Activated B cell treated with CpG ODN at 0.5 μM for 24 hours (primary cell): ENCODE results near the gene XRN2. TPM values are rescaled to one million over a fixed set of nuclear protein-coding genes. Genes with fewer than 3 reads are reported as not detected.

Source experiments
- ATAC-seq: fragments of 200-7000 bp; cut with Tn5 transposase; one replicate; pipeline ENCODE4 v1.10.0; 2021; ENCODE audit warnings: low read depth, mild to moderate bottlenecking, moderate library complexity
- CTCF ChIA-PET: fragments of 350-600 bp; sonication (Branson Sonifier 250); formaldehyde crosslinking; loops from one replicate; lab custom pipeline; 2021; ENCODE audit warnings: antibody characterized with exemption; lab: Charles Lee
- POLR2A ChIA-PET: fragments of 350-600 bp; sonication (Branson Sonifier 250); formaldehyde crosslinking; loops from one replicate; lab custom pipeline; 2021; ENCODE audit warnings: antibody characterized with exemption; lab: Charles Lee
- DNase-seq: peaks from one replicate; pipeline ENCODE4 v3.0.0; 2022
- H3K27ac Mint-ChIP-seq: one replicate; pipeline ENCODE4 v1.8.0; 2020; ENCODE audit warnings: mixed read lengths
- H3K27me3 Mint-ChIP-seq: one replicate; pipeline ENCODE4 v1.8.0; 2021; ENCODE audit warnings: mixed read lengths
- H3K36me3 Mint-ChIP-seq: one replicate; pipeline ENCODE4 v1.8.0; 2021; ENCODE audit warnings: low read depth, mixed read lengths
- H3K4me1 Mint-ChIP-seq: one replicate; pipeline ENCODE4 v1.8.0; 2021; ENCODE audit warnings: mixed read lengths
- H3K4me3 Mint-ChIP-seq: one replicate; pipeline ENCODE4 v1.8.0; 2020; ENCODE audit warnings: mild to moderate bottlenecking, mixed read lengths
- H3K9me3 Mint-ChIP-seq: one replicate; pipeline ENCODE4 v1.8.0; 2020; ENCODE audit warnings: mixed read lengths
- intact Hi-C: fragments of 100-400 bp; cut with micrococcal nuclease; formaldehyde crosslinking; loops from one replicate; pipeline ENCODE4 v1.15.1; 2024
- total RNA-seq: library from RNA; stranded (reverse); gene quantifications from 2 replicates; pipeline ENCODE4 v1.2.3, GENCODE V29; 2022
- TF ChIP-seq, protein P1 (sequence below): fragments of 200-600 bp; IDR thresholded peaks from one replicate; pipeline ENCODE4 v1.8.0; 2022; ENCODE audit warnings: antibody characterized with exemption, mild to moderate bottlenecking

XRN2 gene
- total RNA-seq, 1 donor from 2014 or later = 61.0 TPM

DNA sequence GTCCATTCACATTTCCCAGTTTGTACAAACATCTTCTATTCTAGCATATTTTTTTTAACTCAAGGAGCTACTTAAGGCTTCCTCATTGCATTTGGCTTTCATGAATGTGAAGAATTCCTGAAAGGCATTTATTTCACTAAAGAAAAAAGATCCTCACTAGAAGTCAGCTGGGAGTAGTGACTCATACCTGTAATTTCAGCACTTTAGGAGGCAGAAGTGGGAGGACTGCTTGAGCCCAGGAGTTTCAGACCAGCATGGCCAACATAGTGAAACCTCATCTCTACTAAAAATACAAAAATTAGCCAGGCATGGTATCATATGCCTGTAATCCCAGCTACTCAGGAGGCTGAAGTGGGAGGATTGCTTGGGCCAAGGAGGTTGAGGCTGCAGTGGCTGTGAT is 30.9 kb upstream of the XRN2 start:
- POLR2A ChIA-PET = no interaction called here
- peaks cover 9% of the 10 kb centered on the region for H3K27me3 Mint-ChIP-seq

GRCh38 chr20:21272679-21273078 is 30.5 kb upstream of the XRN2 start:
- H3K9me3 Mint-ChIP-seq = no peaks in the 10 kb centered on the region
- intact Hi-C loops = no loop called here
- H3K27ac Mint-ChIP-seq = no peak overlapping the region
- no peak overlapping the region for H3K4me3 Mint-ChIP-seq
- H3K4me1 Mint-ChIP-seq = no peaks in the 10 kb centered on the region
- H3K36me3 Mint-ChIP-seq = no peaks in the 10 kb centered on the region
- TF ChIP-seq, protein P1, sequence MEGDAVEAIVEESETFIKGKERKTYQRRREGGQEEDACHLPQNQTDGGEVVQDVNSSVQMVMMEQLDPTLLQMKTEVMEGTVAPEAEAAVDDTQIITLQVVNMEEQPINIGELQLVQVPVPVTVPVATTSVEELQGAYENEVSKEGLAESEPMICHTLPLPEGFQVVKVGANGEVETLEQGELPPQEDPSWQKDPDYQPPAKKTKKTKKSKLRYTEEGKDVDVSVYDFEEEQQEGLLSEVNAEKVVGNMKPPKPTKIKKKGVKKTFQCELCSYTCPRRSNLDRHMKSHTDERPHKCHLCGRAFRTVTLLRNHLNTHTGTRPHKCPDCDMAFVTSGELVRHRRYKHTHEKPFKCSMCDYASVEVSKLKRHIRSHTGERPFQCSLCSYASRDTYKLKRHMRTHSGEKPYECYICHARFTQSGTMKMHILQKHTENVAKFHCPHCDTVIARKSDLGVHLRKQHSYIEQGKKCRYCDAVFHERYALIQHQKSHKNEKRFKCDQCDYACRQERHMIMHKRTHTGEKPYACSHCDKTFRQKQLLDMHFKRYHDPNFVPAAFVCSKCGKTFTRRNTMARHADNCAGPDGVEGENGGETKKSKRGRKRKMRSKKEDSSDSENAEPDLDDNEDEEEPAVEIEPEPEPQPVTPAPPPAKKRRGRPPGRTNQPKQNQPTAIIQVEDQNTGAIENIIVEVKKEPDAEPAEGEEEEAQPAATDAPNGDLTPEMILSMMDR = no peak
- no peak for ATAC-seq
- peaks cover 9% of the 10 kb centered on the region for H3K27me3 Mint-ChIP-seq
- no peak for DNase-seq
- CTCF ChIA-PET = no interaction called here
- POLR2A ChIA-PET = no interaction called here

More for the DNA sequence above, 30.9 kb upstream of the XRN2 start:
- H3K36me3 Mint-ChIP-seq = no peaks in the 10 kb centered on the region
- no peak overlapping the region for H3K4me3 Mint-ChIP-seq
- CTCF ChIA-PET = no interaction called here
- H3K4me1 Mint-ChIP-seq = no peaks in the 10 kb centered on the region
- intact Hi-C loops = no loop called here
- no peaks in the 10 kb centered on the region for H3K9me3 Mint-ChIP-seq
- DNase-seq (no peak), ATAC-seq (no peak)
- TF ChIP-seq, protein P1 = no peak
- no peak overlapping the region for H3K27ac Mint-ChIP-seq

DNA sequence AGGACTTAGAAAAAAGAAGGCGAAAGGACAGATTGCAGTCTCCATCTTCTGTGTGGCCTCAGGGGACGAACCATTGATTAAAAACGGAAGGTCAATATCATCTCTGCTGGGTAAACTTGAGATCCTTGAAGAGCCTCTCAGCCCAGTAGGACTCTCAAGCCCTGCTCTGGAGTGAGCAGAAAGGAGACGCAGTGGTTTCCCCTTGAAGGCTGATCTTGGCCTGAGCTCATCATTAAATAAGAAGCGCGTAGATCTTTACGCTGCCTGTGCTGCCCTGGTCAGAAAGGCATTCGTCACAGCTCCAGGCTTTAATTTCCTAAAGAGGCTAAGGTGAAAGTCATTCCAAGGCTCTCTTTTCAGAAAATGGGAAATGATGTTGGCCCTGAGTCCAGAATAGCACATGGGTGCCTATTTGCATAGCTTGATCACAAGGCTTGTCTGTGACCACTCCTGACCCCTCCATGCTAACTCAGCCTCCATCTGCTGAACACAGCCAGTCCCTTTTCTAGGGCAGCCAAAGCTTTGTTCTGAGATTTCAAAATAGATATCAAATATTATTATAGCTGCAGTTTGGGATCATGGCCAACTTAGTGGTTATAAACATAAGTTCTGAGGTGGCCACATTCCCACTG is 29.3 kb upstream of the XRN2 start:
- TF ChIP-seq, protein P1 = no peak
- H3K9me3 Mint-ChIP-seq = no peaks in the 10 kb centered on the region
- H3K4me3 Mint-ChIP-seq = no peak overlapping the region
- DNase-seq (no peak), ATAC-seq (no peak)
- ChIA-PET CTCF (no interaction called here), POLR2A (no interaction called here)
- peaks cover 9% of the 10 kb centered on the region for H3K27me3 Mint-ChIP-seq
- no peaks in the 10 kb centered on the region for H3K36me3 Mint-ChIP-seq
- H3K27ac Mint-ChIP-seq = no peak overlapping the region
- no peaks in the 10 kb centered on the region for H3K4me1 Mint-ChIP-seq
- intact Hi-C loops = no loop called here

GRCh38 chr20:21278829-21279228 is 24.3 kb upstream of the XRN2 start:
- intact Hi-C loops = no loop called here
- no peaks in the 10 kb centered on the region for H3K36me3 Mint-ChIP-seq
- ChIA-PET POLR2A (no interaction called here), CTCF (no interaction called here)
- no peak overlapping the region for H3K4me3 Mint-ChIP-seq
- no peaks in the 10 kb centered on the region for H3K4me1 Mint-ChIP-seq
- no peak for ATAC-seq
- peaks cover 6% of the 10 kb centered on the region for H3K27me3 Mint-ChIP-seq
- peaks cover 3% of the 10 kb centered on the region for H3K9me3 Mint-ChIP-seq
- no peak for DNase-seq
- TF ChIP-seq, protein P1 = no peak
- H3K27ac Mint-ChIP-seq = no peak overlapping the region

DNA sequence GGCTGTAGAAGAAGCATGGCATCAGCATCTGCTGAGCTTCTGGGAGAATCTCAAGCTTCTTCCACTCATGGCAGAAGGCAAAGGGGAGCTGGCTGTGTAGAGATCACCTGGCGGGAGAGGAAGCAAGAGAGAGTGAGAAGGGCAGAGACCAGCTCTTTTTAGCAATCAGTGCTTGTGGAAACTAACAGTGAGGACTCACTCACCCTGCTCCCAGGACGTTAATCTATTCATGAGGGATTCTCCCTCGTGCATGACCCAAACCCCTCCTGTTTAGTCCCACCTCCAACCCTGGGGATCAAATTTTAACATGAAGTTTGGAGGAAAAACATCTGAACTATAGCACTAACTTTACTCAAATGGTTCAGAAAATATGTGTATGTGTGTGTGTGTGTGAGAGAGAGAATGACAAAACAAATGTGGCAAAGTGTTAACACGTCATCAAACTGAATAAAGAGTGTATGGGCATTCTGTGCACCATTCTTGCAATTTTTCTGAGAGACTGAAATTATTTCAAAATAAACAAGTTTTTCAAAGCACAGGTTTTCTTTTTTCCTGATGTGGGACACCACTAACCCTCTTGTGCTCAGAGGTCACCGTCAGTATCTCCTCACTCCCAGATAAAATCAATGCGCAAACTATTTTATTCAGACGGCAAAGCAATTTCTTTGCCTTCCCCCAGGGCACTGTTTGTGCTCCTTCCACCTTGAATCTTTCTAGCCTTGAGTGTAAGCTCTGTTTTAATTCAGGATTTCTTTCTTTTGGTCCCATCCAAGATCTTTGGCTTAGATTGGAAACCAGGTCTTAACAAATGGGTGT is 23.2 kb upstream of the XRN2 start:
- DNase-seq (no peak), ATAC-seq (no peak)
- no peaks in the 10 kb centered on the region for H3K4me1 Mint-ChIP-seq
- POLR2A ChIA-PET = no interaction called here
- CTCF ChIA-PET = no interaction called here
- H3K36me3 Mint-ChIP-seq = no peaks in the 10 kb centered on the region
- intact Hi-C loops = no loop called here
- TF ChIP-seq, protein P1 = no peak
- H3K9me3 Mint-ChIP-seq = peaks cover 3% of the 10 kb centered on the region
- H3K4me3 Mint-ChIP-seq = no peak overlapping the region
- H3K27ac Mint-ChIP-seq = no peak overlapping the region
- H3K27me3 Mint-ChIP-seq = peaks cover 9% of the 10 kb centered on the region
